Liver (tissue), 9 donors: ENCODE data around the gene ADORA2A. TPM values are rescaled to one million over a fixed set of nuclear protein-coding genes. Genes with fewer than 3 reads are reported as not detected.

Experiments used
- DNase-seq: peaks from one replicate; pipeline ENCODE4 v3.0.0-alpha.2; 2017; ENCODE audit warnings: low spot score
- H3K27ac ChIP-seq, 2 donors: one replicate each; pipeline ENCODE4 v1.7.0; 2013; ENCODE audit warnings: inconsistent platforms in 2 of 2, low read length in 2 of 2, control low read depth in 1 of 2, low read depth in 1 of 2, mild to moderate bottlenecking in 1 of 2
- H3K27me3 ChIP-seq, 4 donors: one replicate each; pipeline versions ENCODE4 v1.6.1 to v1.7.0; 2013; ENCODE audit warnings: low read length in 3 of 4, inconsistent platforms in 1 of 4, mild to moderate bottlenecking in 1 of 4, moderate library complexity in 1 of 4; ENCODE audit not compliant: control insufficient read depth in 4 of 4, insufficient read depth in 4 of 4
- H3K36me3 ChIP-seq, 4 donors: one replicate each; pipeline versions ENCODE4 v1.6.1 to v1.7.0; 2013; ENCODE audit warnings: low read length in 3 of 4, mild to moderate bottlenecking in 3 of 4, low read depth in 1 of 4, moderate library complexity in 1 of 4; ENCODE audit not compliant: control insufficient read depth in 4 of 4, insufficient read depth in 3 of 4
- H3K4me1 ChIP-seq, 4 donors: one replicate each; pipeline versions ENCODE4 v1.6.1 to v1.7.0; 2013; ENCODE audit warnings: low read length in 3 of 4, mild to moderate bottlenecking in 3 of 4, moderate library complexity in 1 of 4; ENCODE audit not compliant: control insufficient read depth in 4 of 4, insufficient read depth in 4 of 4
- H3K4me3 ChIP-seq, 3 donors: one replicate each; pipeline versions ENCODE4 v1.6.1 to v1.7.0; 2013; ENCODE audit warnings: low read length in 3 of 3, control low read depth in 1 of 3, low read depth in 1 of 3, mild to moderate bottlenecking in 1 of 3
- H3K9ac ChIP-seq, 2 donors: one replicate each; pipeline ENCODE4 v1.7.0; 2013; ENCODE audit warnings: low read length in 2 of 2, mild to moderate bottlenecking in 2 of 2, moderate library complexity in 2 of 2, control low read depth in 1 of 2, low read depth in 1 of 2
- H3K9me3 ChIP-seq, 4 donors: one replicate each; pipeline versions ENCODE4 v1.6.1 to v1.7.0; 2013; ENCODE audit warnings: low read length in 3 of 4; ENCODE audit not compliant: control insufficient read depth in 4 of 4
- EGR1 ChIP-seq, 2 donors: IDR thresholded peaks; 2 replicates each; pipeline ENCODE4 v1.6.1; 2016 to 2018; ENCODE audit warnings: antibody characterized with exemption in 2 of 2, low read depth in 2 of 2
- FOXA1 ChIP-seq: IDR thresholded peaks from 2 replicates; pipeline ENCODE4 v1.6.1; 2016; ENCODE audit warnings: antibody characterized with exemption
- FOXA2 ChIP-seq: IDR thresholded peaks from 2 replicates; pipeline ENCODE4 v1.6.1; 2016; ENCODE audit warnings: antibody characterized with exemption
- GABPA ChIP-seq, 2 donors: IDR thresholded peaks in 1 of 2; conservative IDR thresholded peaks in 1 of 2; 2 replicates each; pipeline ENCODE4 v1.6.1; 2016; ENCODE audit warnings: antibody characterized with exemption in 2 of 2, mild to moderate bottlenecking in 1 of 2, moderate library complexity in 1 of 2
- HNF4A ChIP-seq, 2 donors: conservative IDR thresholded peaks; 2 replicates each; pipeline ENCODE4 v1.6.1; 2016; ENCODE audit warnings: antibody characterized with exemption in 2 of 2, mild to moderate bottlenecking in 2 of 2
- HNF4G ChIP-seq: IDR thresholded peaks from 2 replicates; pipeline ENCODE4 v1.6.1; 2016; ENCODE audit warnings: antibody characterized with exemption
- JUND ChIP-seq, 2 donors: IDR thresholded peaks; 2 replicates each; pipeline ENCODE4 v1.6.1; 2016; ENCODE audit warnings: antibody characterized with exemption in 2 of 2
- NR2F2 ChIP-seq: IDR thresholded peaks from 2 replicates; pipeline ENCODE4 v1.6.1; 2016; ENCODE audit warnings: antibody characterized with exemption
- RAD21 ChIP-seq, 2 donors: IDR thresholded peaks; 2 replicates each; pipeline ENCODE4 v1.6.1; 2016; ENCODE audit warnings: antibody characterized with exemption in 2 of 2, mild to moderate bottlenecking in 2 of 2
- RXRA ChIP-seq, 2 donors: IDR thresholded peaks; 2 replicates each; pipeline ENCODE4 v1.6.1; 2017 to 2018; ENCODE audit warnings: antibody characterized with exemption in 2 of 2, mild to moderate bottlenecking in 1 of 2
- SP1 ChIP-seq: IDR thresholded peaks from 2 replicates; pipeline ENCODE4 v1.6.1; 2018; ENCODE audit warnings: antibody characterized with exemption, mild to moderate bottlenecking
- TAF1 ChIP-seq: conservative IDR thresholded peaks from 2 replicates; pipeline ENCODE4 v1.6.1; 2016; ENCODE audit warnings: antibody characterized with exemption, mild to moderate bottlenecking
- YY1 ChIP-seq: IDR thresholded peaks from 2 replicates; pipeline ENCODE4 v1.6.1; 2016; ENCODE audit warnings: antibody characterized with exemption, mild to moderate bottlenecking
- WGBS: extraction: QIAGEN DNeasy Blood & Tissue Kit; methylation state at CpG from one replicate; pipeline ENCODE4 v1.1.7; 2013; 5-methylcytosine and 5-hydroxymethylcytosine counted together
- polyA plus RNA-seq, 2 donors: library from polyadenylated mRNA; stranded (reverse) in 1 of 2; unstranded in 1 of 2; fragments of 200-250 nt in 1 of 2; fragments of >200 nt in 1 of 2; fragmentation: Nextera tagmentation in 1 of 2; extraction: Ambion mirVana in 1 of 2; gene quantifications; one replicate each; pipeline versions ENCODE4 v1.2.1 to v1.2.3, GENCODE V29; 2013 to 2015
- total RNA-seq, 2 donors: library from RNA; depleted of rRNA; stranded (reverse); fragments of >200 nt; gene quantifications; one replicate each; pipeline ENCODE4 v1.2.3, GENCODE V29; 2014
- TF ChIP-seq, protein P1 (sequence below): IDR thresholded peaks from 2 replicates; pipeline ENCODE4 v1.6.1; 2016; ENCODE audit warnings: antibody characterized with exemption
- TF ChIP-seq, protein P2 (sequence below): fragments of 150-350 bp; IDR thresholded peaks from 2 replicates; pipeline ENCODE4 v1.5.1; 2017; ENCODE audit warnings: improper control_type of control experiment, low read depth, low read length; ENCODE audit not compliant: missing input control
- TF ChIP-seq, protein P3 (sequence below): IDR thresholded peaks from 2 replicates; pipeline ENCODE4 v1.6.1; 2016; ENCODE audit warnings: antibody characterized with exemption, mild to moderate bottlenecking
- TF ChIP-seq, protein P4 (sequence below): IDR thresholded peaks from 2 replicates; pipeline ENCODE4 v1.6.1; 2016; ENCODE audit warnings: antibody characterized with exemption
- TF ChIP-seq, protein P5 (sequence below): IDR thresholded peaks from 2 replicates; pipeline ENCODE4 v1.6.1; 2016; ENCODE audit warnings: antibody characterized with exemption
- donor health status: healthy.
- donor health status: healthy.
- donor health status: healthy.
- donor health status: healthy.
- donor health status: healthy.

ADORA2A gene
- total and polyA plus RNA-seq, 4 donors = 3.4 to 5.4 (median 3.9) TPM

- TF ChIP-seq, protein P1, sequence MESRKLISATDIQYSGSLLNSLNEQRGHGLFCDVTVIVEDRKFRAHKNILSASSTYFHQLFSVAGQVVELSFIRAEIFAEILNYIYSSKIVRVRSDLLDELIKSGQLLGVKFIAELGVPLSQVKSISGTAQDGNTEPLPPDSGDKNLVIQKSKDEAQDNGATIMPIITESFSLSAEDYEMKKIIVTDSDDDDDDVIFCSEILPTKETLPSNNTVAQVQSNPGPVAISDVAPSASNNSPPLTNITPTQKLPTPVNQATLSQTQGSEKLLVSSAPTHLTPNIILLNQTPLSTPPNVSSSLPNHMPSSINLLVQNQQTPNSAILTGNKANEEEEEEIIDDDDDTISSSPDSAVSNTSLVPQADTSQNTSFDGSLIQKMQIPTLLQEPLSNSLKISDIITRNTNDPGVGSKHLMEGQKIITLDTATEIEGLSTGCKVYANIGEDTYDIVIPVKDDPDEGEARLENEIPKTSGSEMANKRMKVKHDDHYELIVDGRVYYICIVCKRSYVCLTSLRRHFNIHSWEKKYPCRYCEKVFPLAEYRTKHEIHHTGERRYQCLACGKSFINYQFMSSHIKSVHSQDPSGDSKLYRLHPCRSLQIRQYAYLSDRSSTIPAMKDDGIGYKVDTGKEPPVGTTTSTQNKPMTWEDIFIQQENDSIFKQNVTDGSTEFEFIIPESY = no peak
- TF ChIP-seq NR2F2 = no peak
- TF ChIP-seq, protein P2, sequence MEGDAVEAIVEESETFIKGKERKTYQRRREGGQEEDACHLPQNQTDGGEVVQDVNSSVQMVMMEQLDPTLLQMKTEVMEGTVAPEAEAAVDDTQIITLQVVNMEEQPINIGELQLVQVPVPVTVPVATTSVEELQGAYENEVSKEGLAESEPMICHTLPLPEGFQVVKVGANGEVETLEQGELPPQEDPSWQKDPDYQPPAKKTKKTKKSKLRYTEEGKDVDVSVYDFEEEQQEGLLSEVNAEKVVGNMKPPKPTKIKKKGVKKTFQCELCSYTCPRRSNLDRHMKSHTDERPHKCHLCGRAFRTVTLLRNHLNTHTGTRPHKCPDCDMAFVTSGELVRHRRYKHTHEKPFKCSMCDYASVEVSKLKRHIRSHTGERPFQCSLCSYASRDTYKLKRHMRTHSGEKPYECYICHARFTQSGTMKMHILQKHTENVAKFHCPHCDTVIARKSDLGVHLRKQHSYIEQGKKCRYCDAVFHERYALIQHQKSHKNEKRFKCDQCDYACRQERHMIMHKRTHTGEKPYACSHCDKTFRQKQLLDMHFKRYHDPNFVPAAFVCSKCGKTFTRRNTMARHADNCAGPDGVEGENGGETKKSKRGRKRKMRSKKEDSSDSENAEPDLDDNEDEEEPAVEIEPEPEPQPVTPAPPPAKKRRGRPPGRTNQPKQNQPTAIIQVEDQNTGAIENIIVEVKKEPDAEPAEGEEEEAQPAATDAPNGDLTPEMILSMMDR = no peak
- TF ChIP-seq, protein P3, sequence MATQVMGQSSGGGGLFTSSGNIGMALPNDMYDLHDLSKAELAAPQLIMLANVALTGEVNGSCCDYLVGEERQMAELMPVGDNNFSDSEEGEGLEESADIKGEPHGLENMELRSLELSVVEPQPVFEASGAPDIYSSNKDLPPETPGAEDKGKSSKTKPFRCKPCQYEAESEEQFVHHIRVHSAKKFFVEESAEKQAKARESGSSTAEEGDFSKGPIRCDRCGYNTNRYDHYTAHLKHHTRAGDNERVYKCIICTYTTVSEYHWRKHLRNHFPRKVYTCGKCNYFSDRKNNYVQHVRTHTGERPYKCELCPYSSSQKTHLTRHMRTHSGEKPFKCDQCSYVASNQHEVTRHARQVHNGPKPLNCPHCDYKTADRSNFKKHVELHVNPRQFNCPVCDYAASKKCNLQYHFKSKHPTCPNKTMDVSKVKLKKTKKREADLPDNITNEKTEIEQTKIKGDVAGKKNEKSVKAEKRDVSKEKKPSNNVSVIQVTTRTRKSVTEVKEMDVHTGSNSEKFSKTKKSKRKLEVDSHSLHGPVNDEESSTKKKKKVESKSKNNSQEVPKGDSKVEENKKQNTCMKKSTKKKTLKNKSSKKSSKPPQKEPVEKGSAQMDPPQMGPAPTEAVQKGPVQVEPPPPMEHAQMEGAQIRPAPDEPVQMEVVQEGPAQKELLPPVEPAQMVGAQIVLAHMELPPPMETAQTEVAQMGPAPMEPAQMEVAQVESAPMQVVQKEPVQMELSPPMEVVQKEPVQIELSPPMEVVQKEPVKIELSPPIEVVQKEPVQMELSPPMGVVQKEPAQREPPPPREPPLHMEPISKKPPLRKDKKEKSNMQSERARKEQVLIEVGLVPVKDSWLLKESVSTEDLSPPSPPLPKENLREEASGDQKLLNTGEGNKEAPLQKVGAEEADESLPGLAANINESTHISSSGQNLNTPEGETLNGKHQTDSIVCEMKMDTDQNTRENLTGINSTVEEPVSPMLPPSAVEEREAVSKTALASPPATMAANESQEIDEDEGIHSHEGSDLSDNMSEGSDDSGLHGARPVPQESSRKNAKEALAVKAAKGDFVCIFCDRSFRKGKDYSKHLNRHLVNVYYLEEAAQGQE = no peak
- TF ChIP-seq JUND (IDR thresholded peaks at IDR 0.05) = no peak
- no peak for TF ChIP-seq YY1
- TF ChIP-seq RAD21 (IDR thresholded peaks at IDR 0.05) = no peak
- no peak for TF ChIP-seq SP1
- TF ChIP-seq HNF4G = no peak
- TF ChIP-seq TAF1 = no peak
- no peak for TF ChIP-seq FOXA2
- TF ChIP-seq RXRA (IDR thresholded peaks at IDR 0.05) = no peak
- no peak for TF ChIP-seq HNF4A (conservative IDR thresholded peaks at IDR 0.05)
- TF ChIP-seq, protein P4, sequence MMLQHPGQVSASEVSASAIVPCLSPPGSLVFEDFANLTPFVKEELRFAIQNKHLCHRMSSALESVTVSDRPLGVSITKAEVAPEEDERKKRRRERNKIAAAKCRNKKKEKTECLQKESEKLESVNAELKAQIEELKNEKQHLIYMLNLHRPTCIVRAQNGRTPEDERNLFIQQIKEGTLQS = no peak
- TF ChIP-seq GABPA (IDR thresholded peaks at IDR 0.05 in 1 of 2, conservative IDR thresholded peaks at IDR 0.05 in 1 of 2) = no peak
- TF ChIP-seq, protein P5, sequence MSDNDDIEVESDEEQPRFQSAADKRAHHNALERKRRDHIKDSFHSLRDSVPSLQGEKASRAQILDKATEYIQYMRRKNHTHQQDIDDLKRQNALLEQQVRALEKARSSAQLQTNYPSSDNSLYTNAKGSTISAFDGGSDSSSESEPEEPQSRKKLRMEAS = no peak
- no peak for TF ChIP-seq EGR1 (IDR thresholded peaks at IDR 0.05; ENCODE audit: low read depth in 2 of 2)
- TF ChIP-seq FOXA1 = no peak
These were observed 17.7 kb upstream of the ADORA2A start for GRCh38 chr22:24409707-24410106.

More at GRCh38 chr22:24409707-24410106, 17.7 kb upstream of the ADORA2A start:
- Histone ChIP-seq H3K4me3 (no peak overlapping the region), H3K36me3 (peaks cover 6 to 35% (median 8%) of the 10 kb centered on the region in 4 donors), H3K27ac (no peak overlapping the region), H3K4me1 (no peaks in the 10 kb centered on the region), H3K9me3 (no peaks in the 10 kb centered on the region), H3K9ac (no peak overlapping the region), H3K27me3 (no peaks in the 10 kb centered on the region)
- DNase-seq = no peak
- WGBS = 92% methylated on average over 9 of the region's 9 CpGs
